Testis (tissue), 3 donors: ENCODE results near the gene DBN1. TPM values are rescaled to one million over a fixed set of nuclear protein-coding genes. Genes with fewer than 3 reads are reported as not detected.

Experiments used
- DNase-seq: peaks from one replicate; pipeline ENCODE4 v3.0.0-alpha.2; 2019
- H3K27ac ChIP-seq, 2 donors: fragments of 200-600 bp; sonication (generic); one replicate each; pipeline ENCODE4 v1.5.1; 2019
- H3K27me3 ChIP-seq: fragments of 200-600 bp; sonication (generic); one replicate; pipeline ENCODE4 v1.5.1; 2019
- H3K36me3 ChIP-seq: fragments of 200-600 bp; sonication (generic); one replicate; pipeline ENCODE4 v1.5.1; 2017; ENCODE audit warnings: low read depth; ENCODE audit errors: missing control alignments
- H3K4me1 ChIP-seq: fragments of 200-600 bp; sonication (generic); one replicate; pipeline ENCODE4 v1.5.1; 2019
- H3K4me3 ChIP-seq, 2 donors: fragments of 200-600 bp; sonication (generic); one replicate each; pipeline ENCODE4 v1.5.1; 2017 to 2019
- H3K9me3 ChIP-seq: fragments of 200-600 bp; sonication (generic); one replicate; pipeline ENCODE4 v1.5.1; 2017
- CTCF ChIP-seq, 3 experiments: fragments of 450-650 bp in 2 of 3; fragments of 200-600 bp in 1 of 3; sonication (generic) in 1 of 3; IDR thresholded peaks; one replicate each; pipeline ENCODE4 v1.5.1; 2016 to 2019; ENCODE audit warnings: antibody characterized with exemption in 3 of 3, mild to moderate bottlenecking in 2 of 3, moderate library complexity in 1 of 3
- POLR2A ChIP-seq: fragments of 450-650 bp; IDR thresholded peaks from one replicate; pipeline ENCODE4 v1.6.1; 2017; ENCODE audit warnings: antibody characterized with exemption, mild to moderate bottlenecking, moderate library complexity
- WGBS, 2 donors: methylation state at CpG; one replicate each; pipeline ENCODE4 v1.1.5; 2018; 5-methylcytosine and 5-hydroxymethylcytosine counted together
- intact Hi-C: fragments of 100-400 bp; cut with DNase I; formaldehyde crosslinking; loops from one replicate; pipeline ENCODE4 v1.15.1; 2023; ENCODE audit warnings: low total_unique reads
- polyA plus RNA-seq: library from polyadenylated mRNA; stranded (reverse); fragments of 350-450 nt; fragmentation: Illumina TruSeq; extraction: RNeasy Lipid Tissue Mini Kit (QIAGEN cat#74804); gene quantifications from one replicate; pipeline ENCODE4 v1.2.3, GENCODE V29; 2014; ENCODE audit warnings: low read depth, low replicate concordance; ENCODE audit not compliant: insufficient read depth
- total RNA-seq, 2 donors: library from RNA; depleted of rRNA; stranded (reverse); fragments of >200 nt; gene quantifications; one replicate each; pipeline ENCODE4 v1.2.3, GENCODE V29; 2016

Gene DBN1
- total and polyA plus RNA-seq, 3 donors from 2014 or later = 50.5 to 83.1 (median 69.6) TPM

- peaks cover 48% of the 10 kb centered on the region for H3K4me1 ChIP-seq
- H3K36me3 ChIP-seq = no peaks in the 10 kb centered on the region
- no peak for DNase-seq
- H3K4me3 ChIP-seq = no peak overlapping the region
- H3K27ac ChIP-seq = peak overlapping the region in 1 of 2 donors; percentile 82
- no peaks in the 10 kb centered on the region for H3K27me3 ChIP-seq
- 53 to 55% methylated on average over 4 of the region's 4 CpGs for WGBS, 2 donors
- TF ChIP-seq POLR2A (no peak), CTCF (IDR thresholded peaks at IDR 0.05) (no peak)
- intact Hi-C loops = no loop called here
- H3K9me3 ChIP-seq = no peaks in the 10 kb centered on the region
These were observed 1.6 kb upstream of the DBN1 start for GRCh38 chr5:177474846-177475562.

- TF ChIP-seq CTCF (IDR thresholded peaks at IDR 0.05) (no peak), POLR2A (no peak)
- no peaks in the 10 kb centered on the region for H3K36me3 ChIP-seq
- peak overlapping the region in 1 of 2 donors; percentile 82 for H3K27ac ChIP-seq
- H3K27me3 ChIP-seq = no peaks in the 10 kb centered on the region
- no peak for DNase-seq
- intact Hi-C loops = no loop called here
- H3K4me1 ChIP-seq = peaks cover 39% of the 10 kb centered on the region
- 23 to 31% methylated on average over 7 of the region's 7 CpGs for whole genome bisulfite sequencing, 2 donors
- H3K4me3 ChIP-seq = peak overlapping the region in 1 of 2 donors; percentile 72
- H3K9me3 ChIP-seq = no peaks in the 10 kb centered on the region
These were observed 605 bp upstream of the DBN1 start for GRCh38 chr5:177474002-177474476.

- H3K27ac ChIP-seq = peak overlapping the region; percentile 73 to 82
- H3K4me3 ChIP-seq = peak overlapping the region; percentile 71 to 72
- no peak for TF ChIP-seq CTCF (IDR thresholded peaks at IDR 0.05)
- TF ChIP-seq POLR2A = no peak
- no peaks in the 10 kb centered on the region for H3K36me3 ChIP-seq
- intact Hi-C loops = no loop called here
- no peaks in the 10 kb centered on the region for H3K9me3 ChIP-seq
- no peaks in the 10 kb centered on the region for H3K27me3 ChIP-seq
- H3K4me1 ChIP-seq = peaks cover 26% of the 10 kb centered on the region
- DNase-seq = no peak
- 0 to 1% methylated on average over 11 to 67 of the region's 93 CpGs for WGBS, 2 donors
These were observed 683 bp downstream of the DBN1 start for GRCh38 chr5:177472460-177473442.

- H3K4me3 ChIP-seq = peak overlapping the region; percentile 71 to 72
- peaks cover 25% of the 10 kb centered on the region for H3K4me1 ChIP-seq
- WGBS, 2 donors = 54 to 59% methylated on average over 10 to 14 of the region's 14 CpGs
- H3K36me3 ChIP-seq = no peaks in the 10 kb centered on the region
- peak; percentile 57 for DNase-seq
- H3K27me3 ChIP-seq = no peaks in the 10 kb centered on the region
- no peak for TF ChIP-seq CTCF (IDR thresholded peaks at IDR 0.05)
- no peak overlapping the region for H3K27ac ChIP-seq
- intact Hi-C loops = no loop called here
- H3K9me3 ChIP-seq = no peaks in the 10 kb centered on the region
These were observed 1.7 kb downstream of the DBN1 start for GRCh38 chr5:177471610-177472356.
